Endothelial cell of umbilical vein (primary cell): ENCODE data around the gene KISS1R. TPM values are rescaled to one million over a fixed set of nuclear protein-coding genes. Genes with fewer than 3 reads are reported as not detected.

Source experiments
- BruUV-seq: library from RNA; stranded (reverse); fragments of 400-500 nt; replicated peaks from 2 replicates; lab custom pipeline; 2021; lab: Mats Ljungman, UMichigan
- CTCF ChIA-PET: fragments of 300-600, 350-600 bp; sonication (Branson Sonifier 250); formaldehyde crosslinking; loops from one replicate; lab custom pipeline; 2021; ENCODE audit warnings: antibody characterized with exemption, inconsistent platforms; lab: Charles Lee
- POLR2A ChIA-PET: fragments of 300-600, 350-600 bp; sonication (Branson Sonifier 250); formaldehyde crosslinking; loops from one replicate; lab custom pipeline; 2021; ENCODE audit warnings: antibody characterized with exemption, inconsistent platforms; lab: Charles Lee
- DNase-seq: peaks from one replicate; pipeline ENCODE4 v3.0.0-alpha.2; 2011; ENCODE audit warnings: low read depth, low spot score
- FAIRE-seq: peaks from 2 replicates; lab custom pipeline; 2011; peaks lifted over from hg19 to GRCh38; lab: Jason Lieb, UNC
- H2AFZ ChIP-seq: 2 replicates; pipeline ENCODE4 v1.6.0; 2012; ENCODE audit warnings: low read depth, low read length, control low read depth, inconsistent platforms
- H3K27ac ChIP-seq: 2 replicates; pipeline ENCODE4 v1.5.1; 2011; ENCODE audit warnings: low read depth, mild to moderate bottlenecking, control low read depth, low read length, moderate library complexity; ENCODE audit not compliant: insufficient read depth
- H3K27me3 ChIP-seq, 2 experiments: 2 replicates each; pipeline versions ENCODE4 v1.6.0 to v1.6.1; 2011; ENCODE audit warnings: low read length in 2 of 2, mixed read lengths in 1 of 2; ENCODE audit not compliant: control insufficient read depth in 2 of 2, insufficient read depth in 2 of 2
- H3K36me3 ChIP-seq, 2 experiments: 2 replicates in 1 of 2; 3 replicates in 1 of 2; pipeline ENCODE4 v1.5.1; 2011; ENCODE audit warnings: low read length in 2 of 2, mild to moderate bottlenecking in 1 of 2, moderate library complexity in 1 of 2; ENCODE audit not compliant: control insufficient read depth in 2 of 2, insufficient read depth in 2 of 2; ENCODE audit errors: extremely low read depth in 1 of 2
- H3K4me1 ChIP-seq: 3 replicates; pipeline ENCODE4 v1.5.1; 2011; ENCODE audit warnings: mild to moderate bottlenecking, low read length; ENCODE audit not compliant: control insufficient read depth, insufficient read depth; ENCODE audit errors: extremely low read depth
- H3K4me2 ChIP-seq: 2 replicates; pipeline ENCODE4 v1.6.1; 2011; ENCODE audit warnings: low read length, control low read depth, mixed read lengths; ENCODE audit not compliant: insufficient read depth
- H3K4me3 ChIP-seq, 3 experiments: fragments of 200-600 bp in 1 of 3; sonication (generic), shearing (Covaris generic) in 1 of 3; replicated peaks in 1 of 3; 2 replicates each; pipeline ENCODE4 v1.5.1; 2011 to 2016; ENCODE audit warnings: control low read depth in 3 of 3, low read length in 3 of 3, mild to moderate bottlenecking in 2 of 3, inconsistent platforms in 1 of 3, low read depth in 1 of 3, moderate library complexity in 1 of 3; ENCODE audit not compliant: insufficient read depth in 1 of 3
- H3K79me2 ChIP-seq: 2 replicates; pipeline ENCODE4 v1.6.0; 2012; ENCODE audit warnings: low read length, inconsistent platforms; ENCODE audit not compliant: control insufficient read depth, insufficient read depth
- H3K9ac ChIP-seq: replicated peaks from 2 replicates; pipeline ENCODE3; 2011; ENCODE audit warnings: low read length, control low read depth; ENCODE audit not compliant: insufficient read depth; ENCODE audit errors: extremely low read depth
- H3K9me1 ChIP-seq: replicated peaks from 3 replicates; pipeline ENCODE4 v1.6.0; 2011; ENCODE audit warnings: mild to moderate bottlenecking, low read length; ENCODE audit not compliant: control insufficient read depth, insufficient read depth; ENCODE audit errors: extremely low read depth
- H3K9me3 ChIP-seq: replicated peaks from 2 replicates; pipeline ENCODE4 v1.5.1; 2012; ENCODE audit warnings: low read length, inconsistent platforms; ENCODE audit not compliant: control insufficient read depth, insufficient read depth
- H4K20me1 ChIP-seq: replicated peaks from 2 replicates; pipeline ENCODE3; 2011; ENCODE audit warnings: mild to moderate bottlenecking, low read length; ENCODE audit not compliant: control insufficient read depth, insufficient read depth; ENCODE audit errors: extremely low read depth
- EZH2 ChIP-seq: IDR thresholded peaks from 2 replicates; pipeline ENCODE4 v1.6.1; 2012; ENCODE audit warnings: borderline replicate concordance, low read depth, mild to moderate bottlenecking, moderate library complexity, low read length, inconsistent platforms; ENCODE audit not compliant: severe bottlenecking
- FOS ChIP-seq: IDR thresholded peaks from 2 replicates; pipeline ENCODE4 v1.6.1; 2011; ENCODE audit warnings: mild to moderate bottlenecking, low read length, moderate library complexity, borderline replicate concordance; ENCODE audit not compliant: insufficient read depth
- GATA2 ChIP-seq: IDR thresholded peaks from 2 replicates; pipeline ENCODE4 v1.7.0; 2011; ENCODE audit warnings: low read depth, mild to moderate bottlenecking, moderate library complexity, mixed read lengths, low read length; ENCODE audit not compliant: insufficient read length, insufficient read depth
- JUN ChIP-seq: IDR thresholded peaks from 2 replicates; pipeline ENCODE4 v1.6.1; 2011; ENCODE audit warnings: borderline replicate concordance, low read depth; ENCODE audit not compliant: insufficient read length, insufficient read depth
- MYC ChIP-seq: IDR thresholded peaks from one replicate; pipeline ENCODE4 v1.6.1; 2011; ENCODE audit warnings: mild to moderate bottlenecking, low read depth, low read length
- POLR2A ChIP-seq: IDR thresholded peaks from 2 replicates; pipeline ENCODE4 v1.6.1; 2012; ENCODE audit warnings: low read depth, mild to moderate bottlenecking, control low read depth, low read length
- POLR2AphosphoS5 ChIP-seq: IDR thresholded peaks from 2 replicates; pipeline ENCODE4 v1.6.1; 2012; ENCODE audit warnings: low read depth, mild to moderate bottlenecking, control low read depth, low read length, moderate library complexity; ENCODE audit not compliant: insufficient read depth
- dilution Hi-C: fragments of 300-500 bp; cut with MboI; formaldehyde crosslinking; loops from one replicate; pipeline ENCODE4 v1.15.0; 2019; ENCODE audit warnings: low sequenced_read_pairs; ENCODE audit not compliant: extremely low pct_ligation_motif_present
- intact Hi-C: fragments of 100-400 bp; cut with micrococcal nuclease; formaldehyde crosslinking; loops from one replicate; pipeline ENCODE4 v1.10.0; 2022
- polyA plus RNA-seq, 4 experiments: library from polyadenylated mRNA; depleted of rRNA in 3 of 4; stranded (reverse) in 3 of 4; unstranded in 1 of 4; fragments of >200 nt; gene quantifications; 2 replicates each; pipeline versions ENCODE4 v1.2.1 to v1.2.3, GENCODE V29; 2011 to 2012; ENCODE audit warnings: missing spikeins in 1 of 4
- total RNA-seq: library from RNA; stranded (reverse); gene quantifications from 2 replicates; pipeline ENCODE4 v1.2.3, GENCODE V29; 2021
- TF ChIP-seq, protein P1 (sequence below): IDR thresholded peaks from 2 replicates; pipeline ENCODE4 v1.6.1; 2011; ENCODE audit not compliant: insufficient read depth, insufficient read length

Gene KISS1R
- total and polyA plus RNA-seq, 2 donors (not counting 3 experiments of a cell fraction or from before 2014, with no cell fraction given), result not detected

DNA sequence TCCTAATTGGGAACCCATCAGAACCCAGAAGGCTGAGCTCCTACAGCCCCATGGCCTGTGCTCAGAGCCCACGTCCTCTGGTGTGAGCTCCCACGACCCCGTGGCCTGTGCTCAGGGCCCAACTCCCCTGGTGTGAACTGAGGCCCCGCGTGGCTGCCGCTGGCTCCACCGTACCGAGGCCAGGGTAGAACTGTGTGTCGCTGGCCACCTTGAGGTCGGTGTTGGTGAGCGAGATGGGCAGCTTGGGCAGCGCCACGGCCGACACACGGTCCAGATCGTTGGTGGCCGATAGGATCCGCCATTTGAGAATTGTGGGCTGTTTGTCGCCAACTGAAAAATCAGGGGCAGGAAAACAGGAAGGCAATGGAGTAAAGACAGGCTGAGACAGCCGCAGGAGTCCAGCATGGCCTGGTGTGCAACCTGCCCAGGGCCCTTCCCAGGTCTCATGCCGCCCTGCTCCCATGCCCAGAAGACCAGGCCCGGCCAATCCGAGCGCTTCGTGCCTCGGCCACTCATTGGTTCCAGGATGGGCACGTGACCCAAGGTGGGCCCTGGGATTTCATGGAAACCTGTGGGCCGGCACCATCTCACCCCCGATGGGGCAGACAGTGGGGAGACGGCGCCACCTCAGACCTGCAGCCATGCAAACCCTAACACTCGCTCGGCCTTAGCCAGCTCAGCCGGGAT, 35.6 kb upstream of the KISS1R start:
- Histone ChIP-seq H3K9me3 (no peaks in the 10 kb centered on the region), H3K27ac (no peak overlapping the region), H3K79me2 (no peaks in the 10 kb centered on the region), H3K4me2 (no peak overlapping the region), H3K36me3 (peaks cover 3 to 40% of the 10 kb centered on the region in 2 experiments), H3K9me1 (no peaks in the 10 kb centered on the region), H4K20me1 (no peaks in the 10 kb centered on the region), H3K27me3 (no peaks in the 10 kb centered on the region), H3K9ac (no peak overlapping the region), H3K4me3 (no peak overlapping the region), H3K4me1 (no peaks in the 10 kb centered on the region), H2AFZ (no peak overlapping the region)
- ChIA-PET CTCF (no interaction called here), POLR2A (no interaction called here)
- no peak for TF ChIP-seq FOS
- TF ChIP-seq GATA2, result no peak
- no peak for TF ChIP-seq POLR2AphosphoS5
- TF ChIP-seq EZH2, result no peak
- TF ChIP-seq MYC, result no peak
- no peak for TF ChIP-seq POLR2A
- TF ChIP-seq, protein P1, sequence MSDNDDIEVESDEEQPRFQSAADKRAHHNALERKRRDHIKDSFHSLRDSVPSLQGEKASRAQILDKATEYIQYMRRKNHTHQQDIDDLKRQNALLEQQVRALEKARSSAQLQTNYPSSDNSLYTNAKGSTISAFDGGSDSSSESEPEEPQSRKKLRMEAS, result no peak
- TF ChIP-seq JUN, result no peak
- dilution Hi-C loops, result no loop called here
- DNase-seq, result no peak
- BruUV-seq, result no TSS peak
- no peak for FAIRE-seq
- intact Hi-C loops, result no loop called here
